ENCODE measurements around the gene HOGA1.

- TF ChIP-seq, protein P1, sequence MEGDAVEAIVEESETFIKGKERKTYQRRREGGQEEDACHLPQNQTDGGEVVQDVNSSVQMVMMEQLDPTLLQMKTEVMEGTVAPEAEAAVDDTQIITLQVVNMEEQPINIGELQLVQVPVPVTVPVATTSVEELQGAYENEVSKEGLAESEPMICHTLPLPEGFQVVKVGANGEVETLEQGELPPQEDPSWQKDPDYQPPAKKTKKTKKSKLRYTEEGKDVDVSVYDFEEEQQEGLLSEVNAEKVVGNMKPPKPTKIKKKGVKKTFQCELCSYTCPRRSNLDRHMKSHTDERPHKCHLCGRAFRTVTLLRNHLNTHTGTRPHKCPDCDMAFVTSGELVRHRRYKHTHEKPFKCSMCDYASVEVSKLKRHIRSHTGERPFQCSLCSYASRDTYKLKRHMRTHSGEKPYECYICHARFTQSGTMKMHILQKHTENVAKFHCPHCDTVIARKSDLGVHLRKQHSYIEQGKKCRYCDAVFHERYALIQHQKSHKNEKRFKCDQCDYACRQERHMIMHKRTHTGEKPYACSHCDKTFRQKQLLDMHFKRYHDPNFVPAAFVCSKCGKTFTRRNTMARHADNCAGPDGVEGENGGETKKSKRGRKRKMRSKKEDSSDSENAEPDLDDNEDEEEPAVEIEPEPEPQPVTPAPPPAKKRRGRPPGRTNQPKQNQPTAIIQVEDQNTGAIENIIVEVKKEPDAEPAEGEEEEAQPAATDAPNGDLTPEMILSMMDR (IDR thresholded peaks at IDR 0.05): no peak
- TF ChIP-seq POLR2AphosphoS5 (IDR thresholded peaks at IDR 0.05) (no peak), POLR2A (IDR thresholded peaks at IDR 0.05) (no peak)
Observed at GRCh38 chr10:97574374-97575126, 9.6 kb upstream of the HOGA1 start.
